Left ventricle myocardium inferior (tissue), 1 donor: ENCODE measurements around the gene TRPV5. TPM values are rescaled to one million over a fixed set of nuclear protein-coding genes. Genes with fewer than 3 reads are reported as not detected.

Experiments used
- DNase-seq: peaks from one replicate; pipeline ENCODE4 v3.0.0-alpha.2; 2020
- H3K27ac ChIP-seq: fragments of 200-600 bp; replicated peaks from 2 replicates; pipeline ENCODE4 v1.8.0; 2021
- H3K27me3 ChIP-seq: fragments of 200-600 bp; 2 replicates; pipeline ENCODE4 v1.8.0; 2021; ENCODE audit warnings: low read depth
- H3K36me3 ChIP-seq: fragments of 200-600 bp; 2 replicates; pipeline ENCODE4 v1.8.0; 2021
- H3K4me1 ChIP-seq: fragments of 200-600 bp; 2 replicates; pipeline ENCODE4 v1.8.0; 2021
- H3K4me3 ChIP-seq: fragments of 200-600 bp; 2 replicates; pipeline ENCODE4 v1.8.0; 2021; ENCODE audit warnings: mild to moderate bottlenecking, moderate library complexity
- H3K9me3 ChIP-seq: fragments of 200-600 bp; replicated peaks from 2 replicates; pipeline ENCODE4 v1.8.0; 2021
- CTCF ChIP-seq: fragments of 200-600 bp; IDR thresholded peaks from 2 replicates; pipeline ENCODE4 v1.8.0; 2021; ENCODE audit warnings: antibody characterized with exemption, mild to moderate bottlenecking, borderline replicate concordance
- intact Hi-C: fragments of 100-400 bp; cut with micrococcal nuclease; formaldehyde crosslinking; loops from one replicate; pipeline ENCODE4 v1.11.0; 2022
- total RNA-seq: library from RNA; stranded (reverse); fragmentation: NEBNext Ultra II Directional; extraction: Animal tissue kit (Norgen Biotek cat#: 25700); gene quantifications from one replicate; pipeline ENCODE4 v1.2.1, GENCODE V29; 2021
- donor health status: DM: no; HTN: yes; CAD: no; lungs with severe emphysema.

TRPV5 gene
- total RNA-seq, 1 donor from 2014 or later = not detected

DNA sequence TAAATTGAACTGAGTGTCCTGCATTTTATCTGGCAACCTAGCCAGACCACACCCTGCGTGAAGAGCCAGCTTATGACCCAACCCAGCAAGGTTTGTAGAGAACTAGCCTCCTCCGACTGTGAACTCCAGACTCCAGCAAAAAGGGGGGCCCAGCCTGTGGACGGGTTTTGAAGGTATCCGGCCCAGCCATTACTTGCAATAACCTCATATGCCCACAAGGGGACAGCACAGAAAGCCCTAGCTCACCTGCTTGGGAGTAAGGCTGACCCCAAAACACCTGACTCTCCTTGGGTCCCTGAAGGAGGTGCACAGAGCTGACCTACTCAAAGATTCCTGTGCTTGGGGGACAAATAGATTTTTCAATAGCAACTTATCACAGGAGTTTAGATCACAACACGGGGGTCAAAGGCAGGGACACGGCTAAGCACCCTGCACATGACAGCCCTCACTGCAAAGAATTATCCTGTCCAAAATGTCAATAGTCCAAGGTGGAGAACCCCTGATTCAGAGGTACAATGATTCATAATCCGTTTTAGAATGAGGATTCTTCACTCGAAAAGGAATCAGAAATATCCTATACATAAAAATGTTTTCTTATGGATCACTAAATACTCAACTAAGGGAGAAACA lies 52.6 kb downstream of the TRPV5 start:
- H3K36me3 ChIP-seq = no peaks in the 10 kb centered on the region
- intact Hi-C loops = no loop called here
- TF ChIP-seq CTCF = peak; percentile 68
- H3K27me3 ChIP-seq = peaks cover 93% of the 10 kb centered on the region
- H3K27ac ChIP-seq = no peak overlapping the region
- no peaks in the 10 kb centered on the region for H3K9me3 ChIP-seq
- DNase-seq = no peak
- no peaks in the 10 kb centered on the region for H3K4me1 ChIP-seq
- H3K4me3 ChIP-seq = no peak overlapping the region

DNA sequence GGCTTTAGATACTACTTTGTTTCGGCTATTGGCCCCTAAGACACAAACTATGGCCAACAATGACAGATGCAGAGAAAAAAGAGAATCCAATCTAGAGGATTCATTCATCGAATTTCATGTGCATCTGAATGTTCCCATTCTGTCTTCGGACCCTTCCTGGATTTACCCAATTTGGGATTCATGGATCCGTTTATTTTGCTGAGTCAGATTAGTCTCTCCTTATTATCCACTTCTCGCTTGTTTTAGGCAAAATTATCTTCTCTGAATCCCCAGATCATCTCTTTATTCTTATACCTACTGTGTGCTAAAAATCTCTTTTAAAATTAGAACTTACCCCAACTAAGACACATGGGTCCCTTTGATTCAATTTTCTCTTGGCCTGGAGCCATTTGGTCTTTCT lies 54.5 kb downstream of the TRPV5 start:
- no peak overlapping the region for H3K27ac ChIP-seq
- intact Hi-C loops = no loop called here
- no peak overlapping the region for H3K4me3 ChIP-seq
- H3K4me1 ChIP-seq = no peaks in the 10 kb centered on the region
- no peaks in the 10 kb centered on the region for H3K9me3 ChIP-seq
- H3K27me3 ChIP-seq = peaks cover 86% of the 10 kb centered on the region
- no peak for DNase-seq
- no peak for TF ChIP-seq CTCF
- no peaks in the 10 kb centered on the region for H3K36me3 ChIP-seq

DNA sequence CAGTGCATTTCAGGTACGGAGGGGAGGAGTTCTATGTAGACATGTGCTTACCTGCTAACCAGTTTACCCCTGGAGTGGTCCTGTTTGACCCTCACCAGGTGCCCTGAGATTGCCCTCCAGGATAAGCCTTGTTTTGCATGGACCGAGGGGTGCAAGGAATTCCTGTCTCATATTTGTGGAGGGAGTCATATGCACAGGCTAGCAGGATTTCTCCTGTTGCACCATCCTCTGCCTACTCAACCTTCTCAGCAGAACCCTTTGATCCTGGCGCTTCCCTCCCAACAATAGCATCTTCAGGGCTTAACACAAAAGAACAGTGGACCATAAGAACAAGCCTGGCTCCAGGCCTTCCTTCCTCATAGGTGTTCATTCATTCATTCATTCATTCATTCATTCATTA lies 55.2 kb downstream of the TRPV5 start:
- Histone ChIP-seq H3K4me3 (no peak overlapping the region), H3K4me1 (no peaks in the 10 kb centered on the region), H3K27me3 (peaks cover 78% of the 10 kb centered on the region), H3K27ac (no peak overlapping the region), H3K9me3 (no peaks in the 10 kb centered on the region), H3K36me3 (no peaks in the 10 kb centered on the region)
- DNase-seq = no peak
- intact Hi-C loops = no loop called here
- no peak for TF ChIP-seq CTCF

DNA sequence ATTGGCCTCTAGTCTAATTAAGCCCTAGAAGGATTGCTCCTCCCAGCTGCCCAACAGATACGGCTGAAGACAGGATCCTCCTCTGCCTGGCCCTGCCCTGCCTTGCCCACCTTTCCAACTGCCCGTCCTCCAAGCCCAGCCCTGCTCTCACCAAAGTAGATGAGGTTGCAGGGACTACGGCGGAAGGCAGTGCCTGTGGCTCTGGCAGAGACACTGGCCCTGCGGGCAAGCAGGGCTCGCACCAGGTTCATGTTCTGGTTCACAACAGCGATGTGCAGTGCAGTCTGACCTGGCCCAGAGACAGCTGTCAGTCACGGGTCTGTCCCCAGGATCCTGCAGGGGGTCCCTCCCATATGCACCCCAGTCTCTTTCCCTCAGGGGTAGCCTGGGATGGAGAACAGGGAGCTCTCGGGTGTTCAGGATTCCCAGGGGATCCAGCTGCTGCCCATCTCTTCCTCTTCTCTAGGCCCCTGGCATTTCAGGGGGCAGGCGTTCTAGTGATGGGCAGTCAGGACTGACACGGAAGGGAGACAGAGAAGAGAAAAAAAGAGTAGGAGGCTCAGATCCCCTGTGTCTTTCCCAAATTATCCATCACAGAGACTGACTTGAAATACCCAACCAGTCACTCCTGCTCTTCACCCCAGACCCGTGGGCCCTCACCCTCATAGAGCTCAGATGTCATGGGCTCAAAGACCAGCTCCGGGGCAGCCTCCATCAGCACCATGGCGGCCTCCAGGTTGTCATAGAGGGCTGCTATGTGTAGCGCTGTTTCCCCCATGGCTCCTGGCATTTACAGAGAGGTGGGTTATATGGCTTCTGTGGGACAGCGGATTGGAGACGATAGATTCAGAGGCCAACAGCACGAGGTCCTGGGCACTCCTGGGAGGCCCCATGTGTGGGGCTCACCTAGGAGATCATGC lies 56.3 kb downstream of the TRPV5 start:
- no peaks in the 10 kb centered on the region for H3K36me3 ChIP-seq
- H3K9me3 ChIP-seq = no peaks in the 10 kb centered on the region
- H3K4me1 ChIP-seq = no peaks in the 10 kb centered on the region
- TF ChIP-seq CTCF = no peak
- no peak overlapping the region for H3K27ac ChIP-seq
- H3K4me3 ChIP-seq = no peak overlapping the region
- intact Hi-C loops = no loop called here
- H3K27me3 ChIP-seq = peaks cover 68% of the 10 kb centered on the region
- no peak for DNase-seq

GRCh38 chr7:142876236-142876960 lies 57.1 kb downstream of the TRPV5 start:
- Histone ChIP-seq H3K9me3 (no peaks in the 10 kb centered on the region), H3K4me3 (no peak overlapping the region), H3K36me3 (no peaks in the 10 kb centered on the region), H3K27ac (no peak overlapping the region), H3K4me1 (no peaks in the 10 kb centered on the region), H3K27me3 (peaks cover 60% of the 10 kb centered on the region)
- DNase-seq = no peak
- intact Hi-C loops = no loop called here
- no peak for TF ChIP-seq CTCF
